Stimulated activated CD8-positive, alpha-beta memory T cell treated with anti-CD3 and anti-CD28 coated beads, Interleukin-12 subunit alpha, Interleukin-12 subunit beta, amount 100 ng/mL, for 24 hours (primary cell): ENCODE data around the gene FAM83C.

ENCODE experiments used
- DNase-seq: peaks from one replicate; pipeline ENCODE4 v3.0.0-alpha.2; 2020; ENCODE audit errors: extremely low read depth

The FAM83C gene

DNA sequence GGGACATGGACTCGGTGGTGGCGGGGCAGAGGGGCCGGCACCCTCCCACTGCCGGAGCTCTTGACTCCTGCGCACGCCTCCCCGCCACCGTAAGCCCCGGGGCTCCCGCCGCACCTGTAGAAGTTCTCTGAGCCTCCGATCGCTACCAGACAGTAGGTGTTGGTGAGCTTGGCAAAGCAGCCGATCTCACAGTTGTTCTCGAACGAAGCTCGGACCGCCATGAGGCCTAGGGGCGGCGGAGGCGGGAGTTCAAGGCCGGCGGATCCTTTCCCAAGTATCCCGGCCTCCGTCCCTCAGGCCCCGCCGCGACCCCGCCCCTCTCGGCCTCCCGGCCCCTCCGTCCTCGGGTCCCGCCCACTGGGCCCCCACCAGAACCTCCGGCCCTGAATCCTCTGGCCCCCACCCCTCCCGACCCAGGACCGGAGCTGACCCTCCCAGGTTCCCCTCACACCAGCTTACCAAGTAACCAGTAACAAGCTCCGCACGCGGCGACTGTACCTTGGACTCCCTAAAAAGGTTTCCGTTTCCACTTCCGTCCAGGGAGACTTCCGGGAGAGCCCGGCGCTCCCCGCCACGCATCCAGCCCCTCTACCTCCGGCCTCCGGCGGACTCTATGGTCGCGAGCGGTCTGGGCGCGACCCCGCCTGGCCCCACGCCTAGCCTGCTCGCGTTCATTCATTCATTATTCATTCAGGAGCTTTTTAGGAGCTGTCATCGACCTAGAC is 7.8 kb downstream of the FAM83C start, which contains the start of gene EIF6:
TSS of gene EIF6 (minus strand) at position 506 of the 725 bp plus-strand sequence. CDS start at position 221, 285 bp downstream.
- DNase-seq, result peak; percentile 55

DNA sequence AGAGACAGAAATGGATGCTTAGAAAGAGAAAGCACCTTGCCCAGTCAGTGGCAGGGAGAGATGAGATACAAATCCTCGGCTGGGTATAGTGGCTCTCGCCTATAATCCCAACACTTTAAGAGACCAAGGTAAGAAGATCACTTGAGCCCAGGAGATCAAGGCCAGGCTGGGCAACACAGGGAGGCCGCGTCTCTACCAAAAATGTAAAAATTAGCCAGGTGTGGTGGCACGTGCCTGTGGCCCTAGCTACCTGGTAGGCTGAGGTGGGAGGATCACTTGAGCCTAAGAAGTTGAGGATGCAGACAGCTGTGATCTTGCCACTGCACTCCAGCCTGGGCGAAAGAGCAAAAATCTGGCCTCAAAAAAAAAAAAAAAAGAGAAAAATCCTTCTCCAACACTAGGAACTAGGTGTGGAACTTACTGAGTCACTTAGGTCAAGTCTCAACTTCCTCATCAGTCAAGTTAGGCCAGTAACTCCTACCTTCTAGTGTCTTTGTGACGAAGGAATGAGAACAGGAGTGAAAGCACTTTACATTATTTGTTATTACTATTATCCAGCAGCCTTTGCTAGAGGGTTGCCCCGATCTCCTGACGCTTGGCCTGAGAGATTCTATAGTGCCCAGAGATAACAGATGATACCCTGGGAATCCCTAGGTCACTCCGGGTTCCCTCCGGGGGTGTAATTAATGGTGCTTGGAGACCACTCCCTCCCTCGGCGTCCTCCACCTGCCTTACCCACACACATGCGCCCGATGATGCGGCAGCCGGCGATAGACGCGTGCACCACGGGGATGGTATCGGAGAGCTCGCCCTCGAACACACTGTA is 8.6 kb downstream of the FAM83C start:
- DNase-seq, result no peak

DNA sequence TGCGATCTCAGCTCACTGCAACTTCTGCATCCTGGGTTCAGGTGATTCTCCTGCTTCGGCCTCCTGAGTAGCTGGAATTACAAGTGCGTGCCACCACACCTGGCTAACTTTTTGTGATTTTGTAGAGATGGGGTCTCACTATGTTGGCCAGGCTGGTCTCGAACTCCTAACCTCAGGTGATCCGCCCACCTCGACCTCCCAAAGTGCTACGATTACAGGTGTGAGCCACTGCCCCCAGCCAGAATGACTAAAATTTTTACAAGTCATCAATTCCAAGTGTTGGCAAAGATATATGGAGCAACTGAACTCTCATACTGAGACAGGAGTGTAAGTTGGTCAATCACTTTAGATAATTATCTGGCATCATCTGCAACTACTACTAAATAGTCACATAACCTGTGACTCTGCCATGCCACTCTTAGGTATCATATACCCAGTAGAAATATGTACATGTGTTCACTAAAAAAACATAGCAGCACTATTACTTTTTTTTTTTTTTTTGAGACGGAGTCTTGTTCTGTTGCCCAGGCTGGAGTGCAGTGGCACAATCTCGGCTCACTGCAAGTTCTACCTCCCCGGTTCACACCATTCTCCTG is 10.6 kb downstream of the FAM83C start:
- DNase-seq, result no peak

DNA sequence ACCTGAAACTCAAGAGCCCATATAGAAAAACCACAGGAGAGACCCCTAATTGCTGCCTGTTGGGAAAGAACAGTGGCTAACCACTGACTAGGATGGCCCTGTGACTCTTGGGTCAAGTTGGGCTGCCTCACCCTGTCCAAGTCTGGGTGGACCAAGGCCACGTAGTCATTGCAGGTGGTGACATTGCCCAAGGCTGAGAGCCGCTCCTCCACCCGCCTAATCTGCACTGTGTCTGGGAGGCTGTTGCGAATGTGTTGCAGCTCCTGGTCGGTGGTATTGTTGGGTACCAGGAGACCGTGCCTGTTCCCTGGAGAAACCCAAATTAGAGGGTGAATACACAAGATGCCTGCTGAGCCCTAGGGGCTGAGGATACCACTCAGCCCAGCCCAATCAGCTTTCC is 11.7 kb downstream of the FAM83C start:
- DNase-seq, result no peak

DNA sequence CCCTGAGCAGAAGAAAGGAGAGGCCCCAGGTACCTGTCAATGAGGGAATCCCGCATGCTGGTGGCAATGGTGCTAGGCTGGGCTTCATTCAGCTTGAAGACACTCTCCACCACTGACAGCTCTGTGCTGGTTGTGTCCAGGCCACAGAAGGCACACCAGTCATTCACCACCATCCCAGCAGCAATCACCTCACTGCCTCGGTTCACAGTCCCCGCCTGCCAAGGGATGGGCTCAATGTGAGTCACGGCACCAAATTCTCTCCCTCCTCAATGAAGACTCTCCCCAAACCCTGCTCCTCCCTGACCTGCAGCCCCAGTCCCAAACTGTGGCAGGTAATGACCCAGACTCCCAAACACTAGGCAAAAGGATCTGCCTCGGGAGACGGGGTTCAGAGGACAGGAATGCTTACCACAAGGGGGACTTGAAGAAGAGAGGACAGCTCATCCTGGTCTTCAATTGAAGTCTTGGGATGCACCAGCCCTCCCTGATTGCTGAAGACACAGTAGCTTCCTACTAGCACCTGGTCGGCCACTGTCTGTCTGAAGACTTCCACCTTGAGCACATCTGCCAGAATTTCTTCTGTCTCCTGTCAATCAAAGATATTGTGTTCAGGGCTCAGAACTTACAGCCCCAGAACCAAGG is 12.6 kb downstream of the FAM83C start:
- DNase-seq, result no peak

DNA sequence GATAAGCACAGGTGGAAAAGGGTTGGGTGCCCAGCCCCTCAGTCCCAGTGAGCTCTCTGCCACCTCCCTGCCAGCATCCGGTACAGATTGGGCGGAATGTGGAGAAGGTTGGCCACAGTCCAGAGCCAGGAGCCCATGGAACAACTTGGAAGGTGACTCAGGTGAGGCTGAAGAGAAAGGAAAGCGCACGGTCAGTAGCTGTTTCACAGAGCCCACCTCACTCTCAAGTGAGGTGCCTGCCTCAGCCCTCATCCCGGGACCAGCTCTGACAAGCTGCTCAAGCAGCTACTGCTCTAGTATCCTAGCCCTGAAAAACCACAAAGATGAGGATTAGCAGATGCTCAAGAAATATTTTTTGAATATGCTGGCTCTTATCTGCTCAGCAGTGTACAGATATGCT is 13.2 kb downstream of the FAM83C start:
- no peak for DNase-seq

DNA sequence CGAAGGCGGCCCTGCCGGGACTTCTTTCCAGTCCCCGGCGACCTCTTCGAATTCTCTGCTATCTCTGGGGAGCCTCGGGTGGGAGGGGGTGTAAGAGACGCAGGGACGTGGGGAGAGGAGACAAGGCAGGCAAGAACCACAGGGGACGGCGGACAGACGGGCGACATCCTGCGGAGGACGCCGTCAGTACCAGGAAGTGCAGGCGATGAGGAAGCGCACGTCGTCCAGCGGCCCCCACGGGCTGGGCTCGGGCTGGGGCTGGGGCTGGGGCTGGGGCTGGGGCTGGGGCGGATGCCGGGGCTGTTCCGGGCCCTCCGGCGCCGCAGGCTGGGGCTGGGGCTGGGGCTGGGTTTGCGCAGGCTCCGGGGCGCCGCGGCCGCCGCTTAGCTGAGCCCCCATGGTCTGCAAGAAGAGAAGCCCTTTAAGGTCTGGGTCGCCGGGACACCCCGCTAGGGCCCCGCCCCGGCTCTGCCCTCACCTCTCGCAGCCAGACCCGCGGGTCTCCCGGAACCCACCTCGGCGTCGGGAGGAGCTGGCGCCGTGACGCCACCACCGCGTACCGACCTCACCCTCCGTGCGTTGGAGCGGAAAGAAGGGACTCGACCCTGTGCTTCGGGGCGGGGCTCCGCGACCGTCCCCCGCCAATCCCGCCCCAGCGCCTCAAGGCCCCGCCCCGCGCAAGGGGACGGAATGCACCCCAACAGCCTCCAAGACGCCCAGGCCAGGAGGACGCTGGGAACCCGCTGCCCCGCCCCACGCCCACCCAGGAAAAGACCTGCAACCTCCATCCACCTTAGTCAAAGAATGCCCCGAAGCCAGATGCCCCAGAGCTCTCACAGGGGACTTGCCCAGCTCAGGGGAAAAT is 14.5 kb downstream of the FAM83C start, which contains the start of gene MMP24OS:
TSS of gene MMP24OS (minus strand) at position 592 of the 865 bp plus-strand sequence. CDS start at position 399, 193 bp downstream.
- peak; percentile 73 for DNase-seq

DNA sequence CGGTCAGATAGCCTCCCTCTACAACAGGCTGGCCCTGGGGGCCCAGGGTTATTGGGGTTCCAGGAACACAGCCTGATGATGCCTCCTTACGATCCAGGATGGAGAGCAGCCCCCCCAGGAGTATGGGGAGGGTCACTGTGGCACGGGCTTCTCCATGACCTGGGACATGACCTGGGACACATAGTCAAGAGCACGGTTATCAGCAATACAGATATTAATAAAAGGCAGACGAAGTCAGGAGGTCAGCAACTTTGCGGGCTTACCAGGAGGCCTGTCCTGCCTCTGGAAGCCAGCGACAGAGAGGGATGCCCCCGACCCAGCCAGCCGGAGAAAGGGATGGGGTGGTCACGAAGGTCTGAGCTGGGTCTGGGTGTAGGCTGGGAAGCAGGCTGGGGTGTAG is 15.1 kb downstream of the FAM83C start:
- DNase-seq, result no peak

DNA sequence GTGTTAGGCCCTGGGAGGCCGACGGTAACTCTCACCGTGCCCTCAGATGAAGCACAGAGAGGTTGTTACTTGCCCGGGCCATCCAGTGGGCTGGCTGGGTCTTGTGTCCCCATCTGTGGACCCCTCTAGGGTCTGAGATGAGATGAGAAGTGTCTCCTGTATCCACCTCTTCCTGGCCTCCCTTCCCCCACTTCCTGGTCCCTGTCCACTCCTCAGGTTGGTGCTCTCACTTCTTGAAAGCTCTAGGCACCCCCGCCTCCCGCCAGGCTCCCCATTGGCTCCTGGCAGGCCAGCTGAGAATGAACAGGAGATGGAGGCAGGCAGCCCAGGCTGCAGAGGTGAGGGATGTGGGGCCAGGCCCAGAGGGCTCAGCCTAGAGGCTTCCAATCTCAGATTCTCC is 15.8 kb downstream of the FAM83C start:
- no peak for DNase-seq

DNA sequence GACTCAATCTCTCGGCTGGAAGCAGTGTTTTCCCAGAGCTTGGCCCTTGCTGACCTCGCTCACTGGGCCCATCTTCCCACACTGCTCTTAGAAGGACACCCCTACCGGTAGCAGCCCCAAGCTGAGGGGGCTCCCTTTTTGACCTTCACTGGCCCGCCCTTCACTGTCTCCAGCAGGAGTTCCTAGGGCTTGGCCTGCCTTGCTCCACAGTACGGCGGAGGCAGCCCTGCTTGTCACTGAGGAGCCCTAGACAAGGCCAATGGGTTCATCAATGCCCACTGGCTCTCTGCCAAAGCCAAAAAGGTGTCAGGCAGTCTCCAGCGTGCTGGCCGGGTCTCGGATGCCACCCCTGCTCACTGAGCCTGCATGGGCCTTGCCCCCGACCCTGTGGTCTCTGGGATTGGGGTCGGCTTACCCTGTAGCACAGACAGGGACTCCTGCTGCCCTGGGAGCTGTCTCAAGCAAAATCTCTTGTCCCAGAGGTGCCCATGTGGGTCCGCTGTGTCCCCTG is 16.4 kb downstream of the FAM83C start:
- DNase-seq, result no peak

DNA sequence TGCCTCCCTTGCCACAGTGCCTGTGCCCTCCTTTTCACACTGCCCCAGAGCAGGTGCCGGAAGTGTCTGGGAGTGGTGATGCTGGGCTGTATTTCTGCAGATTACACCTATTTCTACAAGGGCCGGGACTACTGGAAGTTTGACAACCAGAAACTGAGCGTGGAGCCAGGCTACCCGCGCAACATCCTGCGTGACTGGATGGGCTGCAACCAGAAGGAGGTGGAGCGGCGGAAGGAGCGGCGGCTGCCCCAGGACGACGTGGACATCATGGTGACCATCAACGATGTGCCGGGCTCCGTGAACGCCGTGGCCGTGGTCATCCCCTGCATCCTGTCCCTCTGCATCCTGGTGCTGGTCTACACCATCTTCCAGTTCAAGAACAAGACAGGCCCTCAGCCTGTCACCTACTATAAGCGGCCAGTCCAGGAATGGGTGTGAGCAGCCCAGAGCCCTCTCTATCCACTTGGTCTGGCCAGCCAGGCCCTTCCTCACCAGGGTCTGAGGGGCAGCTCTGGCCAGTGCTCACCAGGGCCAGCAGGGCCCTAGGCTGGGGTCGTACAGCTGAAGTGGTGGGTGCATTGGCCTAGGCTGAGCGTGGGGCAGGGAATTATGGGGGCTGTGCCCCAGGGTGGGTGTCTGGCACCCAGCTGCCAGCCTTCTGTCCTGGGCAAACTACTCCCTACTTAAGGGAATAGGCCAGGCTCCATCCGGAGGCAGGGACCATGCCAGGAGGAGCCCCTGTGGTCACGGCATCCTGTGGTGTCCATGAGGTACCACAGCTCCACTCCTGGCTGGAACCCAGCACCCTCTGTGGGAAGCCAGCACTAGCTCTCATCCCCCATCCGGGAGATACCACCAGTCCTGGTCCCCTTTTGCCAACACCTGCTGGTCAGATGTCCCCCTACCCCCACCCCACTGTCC is 17.8 kb downstream of the FAM83C start:
- no peak for DNase-seq

DNA sequence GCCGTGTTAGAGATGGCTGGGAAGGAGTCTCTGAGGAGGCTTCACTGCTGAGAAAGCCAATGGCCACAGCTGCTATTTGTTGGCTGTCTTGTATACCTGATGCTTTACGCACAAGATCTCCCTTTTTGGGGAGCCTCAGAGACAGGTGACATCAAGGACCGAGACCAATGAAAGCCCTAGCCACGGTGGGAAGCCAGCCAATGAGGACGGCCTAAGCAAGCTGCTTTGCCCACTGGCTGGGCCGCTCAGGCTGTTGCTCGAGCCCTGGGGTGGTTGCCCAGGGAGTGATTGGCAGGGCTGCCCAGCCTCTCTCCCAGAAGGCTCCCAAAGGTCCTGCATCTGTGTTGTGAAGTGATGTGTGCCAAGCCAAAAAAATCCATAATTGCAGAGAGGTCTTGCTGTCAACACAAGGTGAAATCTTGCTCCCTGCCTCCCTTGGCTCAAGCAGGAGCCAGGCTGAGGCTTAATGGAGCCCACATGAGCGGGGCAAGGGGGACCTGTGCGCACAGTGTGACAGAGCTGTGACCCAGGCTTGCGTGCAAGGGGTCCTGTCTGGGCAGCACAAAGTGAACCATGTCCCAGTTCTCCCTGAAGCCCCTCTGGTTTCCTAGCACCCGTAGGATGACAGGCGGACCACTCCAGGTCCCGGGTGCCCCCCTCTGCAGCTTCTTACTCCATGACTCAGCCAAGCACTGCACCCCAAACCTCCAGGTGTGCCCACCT is 18.6 kb downstream of the FAM83C start:
- no peak for DNase-seq

DNA sequence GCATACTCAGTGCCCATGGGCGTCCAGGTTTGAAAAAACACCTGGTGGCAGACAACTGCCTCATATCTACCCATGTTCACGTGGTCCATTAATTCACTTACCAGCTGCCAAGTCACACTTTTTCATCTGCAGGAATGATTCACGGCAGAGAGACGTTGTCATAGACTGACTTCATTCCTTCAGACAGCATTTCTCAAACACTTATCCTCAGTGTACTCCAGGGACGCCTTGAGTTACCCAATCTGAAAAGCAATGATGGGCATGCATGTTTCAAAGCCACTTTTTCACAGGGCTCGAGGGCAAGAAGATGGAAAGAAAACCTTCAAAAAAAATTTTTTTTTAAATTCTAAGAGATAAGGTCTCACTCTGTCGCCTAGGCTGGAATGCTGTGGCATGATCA is 20.3 kb downstream of the FAM83C start:
- no peak for DNase-seq

DNA sequence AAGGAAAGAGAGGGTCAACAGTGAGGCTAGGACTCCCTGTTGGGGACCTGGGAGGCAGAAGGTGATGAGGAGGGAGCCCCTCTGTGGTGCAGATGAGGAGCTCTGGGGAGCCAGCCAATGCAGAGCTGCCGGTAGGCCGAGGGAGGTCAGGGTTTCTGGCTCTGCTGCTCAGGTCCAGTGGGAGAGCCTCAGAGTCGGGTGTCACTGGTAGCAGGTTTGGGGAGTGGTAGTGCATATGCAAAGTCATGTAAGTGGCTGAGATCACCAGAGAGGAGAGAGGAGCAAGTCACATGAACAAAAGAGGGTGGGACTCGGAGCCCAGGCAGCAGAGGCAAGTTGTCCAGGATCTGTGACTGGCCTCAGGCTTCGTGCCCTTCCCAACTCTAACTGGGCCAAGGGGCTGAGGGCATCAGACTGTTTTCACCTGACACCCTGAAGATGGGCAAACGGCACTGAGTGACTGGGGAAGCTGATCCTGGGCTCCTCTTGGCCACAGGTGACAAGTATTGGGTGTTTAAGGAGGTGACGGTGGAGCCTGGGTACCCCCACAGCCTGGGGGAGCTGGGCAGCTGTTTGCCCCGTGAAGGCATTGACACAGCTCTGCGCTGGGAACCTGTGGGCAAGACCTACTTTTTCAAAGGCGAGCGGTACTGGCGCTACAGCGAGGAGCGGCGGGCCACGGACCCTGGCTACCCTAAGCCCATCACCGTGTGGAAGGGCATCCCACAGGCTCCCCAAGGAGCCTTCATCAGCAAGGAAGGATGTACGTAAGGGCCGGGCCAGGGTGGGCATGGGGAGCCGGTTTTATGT is 20.9 kb downstream of the FAM83C start:
- no peak for DNase-seq

DNA sequence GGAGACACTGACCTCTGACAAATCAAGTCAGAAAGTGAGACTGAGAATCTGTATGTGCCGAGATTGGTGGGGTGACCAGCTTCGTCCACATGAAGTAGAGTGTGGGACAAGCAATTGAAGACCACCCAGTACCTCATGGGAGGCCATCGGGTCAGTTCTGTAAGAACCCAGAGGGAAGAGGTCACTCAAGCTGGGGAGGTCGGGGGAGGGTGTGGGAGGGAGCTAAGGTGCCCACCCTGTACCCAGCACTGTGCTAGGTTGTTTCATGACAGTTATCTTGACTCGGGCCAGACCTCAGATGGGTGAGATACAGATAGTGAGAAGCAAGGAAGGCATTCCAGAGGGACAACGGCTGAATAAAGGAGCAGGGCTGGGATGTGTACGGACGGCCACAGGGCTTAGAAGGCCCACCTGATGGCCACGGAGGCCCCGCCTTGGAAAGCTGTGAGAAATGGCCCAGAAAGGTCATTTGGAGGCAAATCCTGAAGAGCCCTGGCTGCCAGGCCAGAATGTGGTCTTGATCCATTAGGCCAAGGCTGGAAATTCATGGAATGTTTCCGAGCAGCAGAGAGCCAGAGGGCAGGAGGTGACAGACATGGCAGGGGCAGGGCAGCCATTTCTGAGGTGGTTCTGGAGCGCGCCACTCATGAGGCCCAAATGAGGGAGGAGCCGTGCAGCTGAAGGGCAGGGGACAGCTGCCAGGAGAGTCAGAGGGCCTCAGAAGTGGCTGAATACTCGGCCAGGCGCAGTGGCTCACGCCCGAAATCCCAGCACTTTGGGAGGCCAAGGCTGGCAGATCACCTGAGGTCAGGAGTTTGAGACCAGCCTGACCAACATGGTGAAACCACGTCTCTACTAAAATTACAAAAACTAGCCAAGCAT is 22.0 kb downstream of the FAM83C start:
- no peak for DNase-seq

DNA sequence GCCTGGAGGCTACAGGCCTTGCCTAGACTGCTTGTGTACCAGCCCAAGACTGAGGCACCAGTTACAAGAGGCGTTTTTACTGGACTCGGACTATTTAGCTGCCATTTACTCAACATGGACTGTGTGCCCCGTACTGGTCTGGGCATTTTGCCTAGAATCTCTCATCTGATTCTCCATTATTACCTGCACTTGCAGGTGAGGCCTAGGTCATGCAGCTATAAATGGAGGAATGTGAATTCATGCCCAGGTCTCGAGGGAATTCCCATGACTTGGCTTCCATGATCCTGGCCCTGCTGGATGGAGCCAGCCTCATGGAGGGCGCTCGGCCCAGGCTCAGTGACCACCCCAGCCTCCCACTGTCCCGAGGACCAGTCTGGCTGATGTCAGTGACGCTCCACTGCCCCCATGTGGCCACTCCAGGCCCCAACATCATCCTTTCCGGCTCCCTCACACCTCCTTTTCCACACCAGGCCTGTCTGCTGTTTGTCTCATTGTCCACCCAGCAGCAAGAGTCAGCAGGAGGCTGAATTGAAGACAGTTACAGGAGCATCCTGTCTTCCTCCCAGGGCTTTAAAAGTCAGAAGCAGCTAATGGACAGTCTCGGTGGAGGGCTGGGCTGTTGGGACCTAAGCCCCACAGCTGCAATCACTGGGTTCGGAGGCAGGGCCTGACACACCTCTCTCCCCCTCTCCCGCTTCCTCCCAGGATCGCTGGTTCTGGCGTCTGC is 23.0 kb downstream of the FAM83C start:
- DNase-seq, result no peak

DNA sequence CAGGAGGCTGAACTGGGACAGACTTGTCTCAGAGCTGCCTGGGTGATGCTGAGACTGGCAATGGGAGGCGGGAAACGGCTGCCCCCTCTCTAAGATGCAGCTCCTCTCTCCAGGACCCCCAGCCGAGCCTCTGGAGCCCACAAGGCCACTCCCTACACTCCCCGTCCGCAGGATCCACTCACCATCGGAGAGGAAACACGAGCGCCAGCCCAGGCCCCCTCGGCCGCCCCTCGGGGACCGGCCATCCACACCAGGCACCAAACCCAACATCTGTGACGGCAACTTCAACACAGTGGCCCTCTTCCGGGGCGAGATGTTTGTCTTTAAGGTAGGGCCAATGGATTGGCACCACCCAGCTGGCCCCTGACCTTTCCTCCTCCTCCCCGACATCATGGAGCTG is 25.1 kb downstream of the FAM83C start:
- no peak for DNase-seq
